Endothelial cell of umbilical vein (primary cell): ENCODE data around the gene DNAJC7. TPM values are rescaled to one million over a fixed set of nuclear protein-coding genes. Genes with fewer than 3 reads are reported as not detected.

Experiments used
- Bru-seq: library from RNA; stranded (reverse); fragments of 400-500 nt; gene quantifications from one replicate; lab custom pipeline; 2021; lab: Mats Ljungman, UMichigan
- BruChase-seq, 2 experiments: library from RNA; stranded (reverse); fragments of 400-500 nt; gene quantifications; one replicate each; lab custom pipeline; 2021; lab: Mats Ljungman, UMichigan
- BruUV-seq: library from RNA; stranded (reverse); fragments of 400-500 nt; replicated peaks from 2 replicates; lab custom pipeline; 2021; lab: Mats Ljungman, UMichigan
- CTCF ChIA-PET: fragments of 300-600, 350-600 bp; sonication (Branson Sonifier 250); formaldehyde crosslinking; loops from one replicate; lab custom pipeline; 2021; ENCODE audit warnings: antibody characterized with exemption, inconsistent platforms; lab: Charles Lee
- POLR2A ChIA-PET: fragments of 300-600, 350-600 bp; sonication (Branson Sonifier 250); formaldehyde crosslinking; loops from one replicate; lab custom pipeline; 2021; ENCODE audit warnings: antibody characterized with exemption, inconsistent platforms; lab: Charles Lee
- DNase-seq: peaks from one replicate; pipeline ENCODE4 v3.0.0-alpha.2; 2011; ENCODE audit warnings: low read depth, low spot score
- FAIRE-seq: peaks from 2 replicates; lab custom pipeline; 2011; peaks lifted over from hg19 to GRCh38; lab: Jason Lieb, UNC
- H2AFZ ChIP-seq: 2 replicates; pipeline ENCODE4 v1.6.0; 2012; ENCODE audit warnings: low read depth, low read length, control low read depth, inconsistent platforms
- H3K27ac ChIP-seq: 2 replicates; pipeline ENCODE4 v1.5.1; 2011; ENCODE audit warnings: low read depth, mild to moderate bottlenecking, control low read depth, low read length, moderate library complexity; ENCODE audit not compliant: insufficient read depth
- H3K27me3 ChIP-seq, 2 experiments: 2 replicates each; pipeline versions ENCODE4 v1.6.0 to v1.6.1; 2011; ENCODE audit warnings: low read length in 2 of 2, mixed read lengths in 1 of 2; ENCODE audit not compliant: control insufficient read depth in 2 of 2, insufficient read depth in 2 of 2
- H3K36me3 ChIP-seq, 2 experiments: 2 replicates in 1 of 2; 3 replicates in 1 of 2; pipeline ENCODE4 v1.5.1; 2011; ENCODE audit warnings: low read length in 2 of 2, mild to moderate bottlenecking in 1 of 2, moderate library complexity in 1 of 2; ENCODE audit not compliant: control insufficient read depth in 2 of 2, insufficient read depth in 2 of 2; ENCODE audit errors: extremely low read depth in 1 of 2
- H3K4me1 ChIP-seq: 3 replicates; pipeline ENCODE4 v1.5.1; 2011; ENCODE audit warnings: mild to moderate bottlenecking, low read length; ENCODE audit not compliant: control insufficient read depth, insufficient read depth; ENCODE audit errors: extremely low read depth
- H3K4me2 ChIP-seq: 2 replicates; pipeline ENCODE4 v1.6.1; 2011; ENCODE audit warnings: low read length, control low read depth, mixed read lengths; ENCODE audit not compliant: insufficient read depth
- H3K4me3 ChIP-seq, 3 experiments: fragments of 200-600 bp in 1 of 3; sonication (generic), shearing (Covaris generic) in 1 of 3; replicated peaks in 1 of 3; 2 replicates each; pipeline ENCODE4 v1.5.1; 2011 to 2016; ENCODE audit warnings: control low read depth in 3 of 3, low read length in 3 of 3, mild to moderate bottlenecking in 2 of 3, inconsistent platforms in 1 of 3, low read depth in 1 of 3, moderate library complexity in 1 of 3; ENCODE audit not compliant: insufficient read depth in 1 of 3
- H3K79me2 ChIP-seq: 2 replicates; pipeline ENCODE4 v1.6.0; 2012; ENCODE audit warnings: low read length, inconsistent platforms; ENCODE audit not compliant: control insufficient read depth, insufficient read depth
- H3K9ac ChIP-seq: replicated peaks from 2 replicates; pipeline ENCODE3; 2011; ENCODE audit warnings: low read length, control low read depth; ENCODE audit not compliant: insufficient read depth; ENCODE audit errors: extremely low read depth
- H3K9me1 ChIP-seq: replicated peaks from 3 replicates; pipeline ENCODE4 v1.6.0; 2011; ENCODE audit warnings: mild to moderate bottlenecking, low read length; ENCODE audit not compliant: control insufficient read depth, insufficient read depth; ENCODE audit errors: extremely low read depth
- H3K9me3 ChIP-seq: replicated peaks from 2 replicates; pipeline ENCODE4 v1.5.1; 2012; ENCODE audit warnings: low read length, inconsistent platforms; ENCODE audit not compliant: control insufficient read depth, insufficient read depth
- H4K20me1 ChIP-seq: replicated peaks from 2 replicates; pipeline ENCODE3; 2011; ENCODE audit warnings: mild to moderate bottlenecking, low read length; ENCODE audit not compliant: control insufficient read depth, insufficient read depth; ENCODE audit errors: extremely low read depth
- CTCF ChIP-seq, 2 donors: IDR thresholded peaks; 1 replicate in 1 of 2; 2 replicates in 1 of 2; pipeline ENCODE4 v1.5.1; 2011; ENCODE audit warnings: low read length in 2 of 2, mild to moderate bottlenecking in 2 of 2, moderate library complexity in 2 of 2, control low read depth in 1 of 2, inconsistent platforms in 1 of 2, low read depth in 1 of 2; ENCODE audit not compliant: insufficient read depth in 1 of 2; ENCODE audit errors: extremely low read depth in 1 of 2
- MAX ChIP-seq: IDR thresholded peaks from 2 replicates; pipeline ENCODE4 v1.6.1; 2011; ENCODE audit not compliant: insufficient read depth, insufficient read length
- POLR2A ChIP-seq: IDR thresholded peaks from 2 replicates; pipeline ENCODE4 v1.6.1; 2012; ENCODE audit warnings: low read depth, mild to moderate bottlenecking, control low read depth, low read length
- POLR2AphosphoS5 ChIP-seq: IDR thresholded peaks from 2 replicates; pipeline ENCODE4 v1.6.1; 2012; ENCODE audit warnings: low read depth, mild to moderate bottlenecking, control low read depth, low read length, moderate library complexity; ENCODE audit not compliant: insufficient read depth
- dilution Hi-C: fragments of 300-500 bp; cut with MboI; formaldehyde crosslinking; loops from one replicate; pipeline ENCODE4 v1.15.0; 2019; ENCODE audit warnings: low sequenced_read_pairs; ENCODE audit not compliant: extremely low pct_ligation_motif_present
- intact Hi-C: fragments of 100-400 bp; cut with micrococcal nuclease; formaldehyde crosslinking; loops from one replicate; pipeline ENCODE4 v1.10.0; 2022
- long read RNA-seq: library from polyadenylated mRNA; stranded (forward); transcript quantifications from one replicate; pipeline ENCODE4 v2.0.0, GENCODE V29; 2021
- polyA minus RNA-seq, 3 experiments: library from RNA; depleted of rRNA, polyadenylated mRNA; stranded (reverse); fragments of >200 nt; gene quantifications; 1 replicate in 1 of 3; 2 replicates in 2 of 3; pipeline ENCODE4 v1.2.3, GENCODE V29; 2011
- polyA plus RNA-seq, 4 experiments: library from polyadenylated mRNA; depleted of rRNA in 3 of 4; stranded (reverse) in 3 of 4; unstranded in 1 of 4; fragments of >200 nt; gene quantifications; 2 replicates each; pipeline versions ENCODE4 v1.2.1 to v1.2.3, GENCODE V29; 2011 to 2012; ENCODE audit warnings: missing spikeins in 1 of 4
- total RNA-seq: library from RNA; stranded (reverse); gene quantifications from 2 replicates; pipeline ENCODE4 v1.2.3, GENCODE V29; 2021

The DNAJC7 gene
- total RNA-seq (103 and 111 TPM in 2 replicates), polyA plus RNA-seq (16.0 and 19.8 TPM in 2 replicates), polyA minus RNA-seq (62.2 and 72.3 TPM in 2 replicates), Bru-seq, nascent RNA (percentile 90 among the genes with signal in this experiment), BruChase-seq, experiment 1, labeled RNA remaining after a 6-hour chase (percentile 93 among the genes with signal in this experiment), BruChase-seq, experiment 2, labeled RNA remaining after a 2-hour chase (percentile 92 among the genes with signal in this experiment)
- 39.5 and 42.6 TPM in 2 replicates for polyA plus RNA-seq (2011; cell fraction: cytosol; rRNA removed)
- 45.3 and 54.5 TPM in 2 replicates for polyA plus RNA-seq (2011; cell fraction: nucleus; rRNA removed)
- polyA plus RNA-seq (2012), result 87.7 and 106 TPM in 2 replicates
- 31.3 TPM for polyA minus RNA-seq (2011; cell fraction: cytosol; rRNA and poly(A)+ RNA removed)
- 73.8 and 99.0 TPM in 2 replicates for polyA minus RNA-seq (2011; cell fraction: nucleus; rRNA and poly(A)+ RNA removed)
- long read RNA-seq, transcript DNAJC7-203 (14 exons, 2,022 nt), result major isoform, 65 of 116 reads
- long read RNA-seq, partial matches to known transcripts, result 12 of 116 reads
- long read RNA-seq, other reads (novel, unspliced or antisense), result 38 of 116 reads

GRCh38 chr17:42016941-42017865 lies at the start of gene DNAJC7:
Gene DNAJC7, minus strand, starts transcription at chr17:42017439. Its CDS starts 23 bp downstream, at chr17:42017416.
- peaks cover 15% of the 10 kb centered on the region for H3K4me1 ChIP-seq
- intact Hi-C loops, result loop anchor here (1.0 to 5.0 kb wide), 3 partner anchors 50 to 87 kb away; partner anchors contain the start of genes CNP and ODAD4
- ChIA-PET POLR2A (interaction anchor here (0.9 to 1.2 kb wide), 4 partner anchors 9 to 154 kb away, joined by 3 read pairs; no protein-coding TSS in a partner anchor), CTCF (interaction anchor here (0.6 to 3.4 kb wide), 8 partner anchors 8 to 144 kb away, joined by 3 to 13 read pairs (median 4); partner anchors contain the start of gene CNP)
- H4K20me1 ChIP-seq, result no peaks in the 10 kb centered on the region
- H3K36me3 ChIP-seq, result peaks cover 0 to under 1% of the 10 kb centered on the region in 2 experiments
- H3K27ac ChIP-seq, result peak within 1 kb of the TSS; percentile 88
- dilution Hi-C loops, result no loop called here
- no peaks in the 10 kb centered on the region for H3K27me3 ChIP-seq
- peak within 1 kb of the TSS; percentile 69 to 96 (median 96) for H3K4me3 ChIP-seq
- peak; percentile 90 for FAIRE-seq
- H3K79me2 ChIP-seq, result peaks cover 65% of the 10 kb centered on the region
- H2AFZ ChIP-seq, result peak within 1 kb of the TSS; percentile 58
- peak within 1 kb of the TSS; percentile 69 for H3K4me2 ChIP-seq
- TF ChIP-seq POLR2A (peak; percentile 91), POLR2AphosphoS5 (peak; percentile 87), MAX (no peak), CTCF (IDR thresholded peaks at IDR 0.05; ENCODE audit: extremely low read depth in 1 of 2, insufficient read depth in 1 of 2, low read depth in 1 of 2, low read length in 2 of 2) (peak in 1 of 2 donors; percentile 2)
- H3K9me1 ChIP-seq, result no peaks in the 10 kb centered on the region
- DNase-seq, result peak; percentile 89
- H3K9me3 ChIP-seq, result no peaks in the 10 kb centered on the region
- BruUV-seq, result TSS peak; percentile 51
- H3K9ac ChIP-seq, result peak within 1 kb of the TSS; percentile 98
